ENCODE measurements around the gene RETREG1.
A peak's percentile ranks its signal among the peaks of the same experiment; 100 is the strongest.

Gene RETREG1

GRCh38 chr5:16490911-16491310 is 125.9 kb downstream of the RETREG1 start:
- Histone ChIP-seq H3F3A (ENCODE audit: insufficient read depth, low read length) (no peaks in the 10 kb centered on the region), H4K20me1 (ENCODE audit: insufficient read depth, low read length) (no peaks in the 10 kb centered on the region), H3K9me2 (replicated peaks; ENCODE audit: insufficient read depth, low read length) (no peaks in the 10 kb centered on the region), H3K9me3 (replicated peaks; ENCODE audit: insufficient read depth, low read length) (no peaks in the 10 kb centered on the region), H3K4me2 (ENCODE audit: low read depth, low read length) (no peak overlapping the region), H2AFZ (ENCODE audit: low read length) (no peak overlapping the region), H3K4me3 (ENCODE audit: low read length) (no peak overlapping the region), H3K36me3 (replicated peaks; ENCODE audit: insufficient read depth, low read length) (no peaks in the 10 kb centered on the region), H3K9ac (ENCODE audit: low read length) (no peak overlapping the region), H3K79me2 (ENCODE audit: low read length) (no peaks in the 10 kb centered on the region), H3K27me3 (replicated peaks; ENCODE audit: insufficient read depth, low read length) (no peaks in the 10 kb centered on the region), H3K4me1 (ENCODE audit: low read length) (no peaks in the 10 kb centered on the region), H3K27ac (ENCODE audit: low read length) (no peak overlapping the region)
- no peak for TF ChIP-seq EZH2phosphoT487 (IDR thresholded peaks at IDR 0.05; ENCODE audit: low read length)
- no peak for TF ChIP-seq CTCF (IDR thresholded peaks at IDR 0.05; ENCODE audit: low read length)
- no peak for TF ChIP-seq EZH2 (optimal IDR thresholded peaks at IDR 0.05; ENCODE audit: low read depth, low read length)
- no peak for DNase-seq

- Histone ChIP-seq H3K27ac (ENCODE audit: low read length) (no peak overlapping the region), H3K79me2 (ENCODE audit: low read length) (no peaks in the 10 kb centered on the region), H3K9me3 (replicated peaks; ENCODE audit: insufficient read depth, low read length) (no peaks in the 10 kb centered on the region), H3K4me3 (ENCODE audit: low read length) (no peak overlapping the region), H3K36me3 (replicated peaks; ENCODE audit: insufficient read depth, low read length) (no peaks in the 10 kb centered on the region), H3K4me1 (ENCODE audit: low read length) (no peaks in the 10 kb centered on the region), H3K4me2 (ENCODE audit: low read depth, low read length) (no peak overlapping the region), H3K9ac (ENCODE audit: low read length) (no peak overlapping the region), H3K9me2 (replicated peaks; ENCODE audit: insufficient read depth, low read length) (no peaks in the 10 kb centered on the region), H3F3A (ENCODE audit: insufficient read depth, low read length) (no peaks in the 10 kb centered on the region), H3K27me3 (replicated peaks; ENCODE audit: insufficient read depth, low read length) (no peaks in the 10 kb centered on the region), H2AFZ (ENCODE audit: low read length) (no peak overlapping the region), H4K20me1 (ENCODE audit: insufficient read depth, low read length) (no peaks in the 10 kb centered on the region)
- peak; percentile 20 for DNase-seq
- TF ChIP-seq EZH2phosphoT487 (IDR thresholded peaks at IDR 0.05; ENCODE audit: low read length) (no peak), CTCF (IDR thresholded peaks at IDR 0.05; ENCODE audit: low read length) (peak; percentile 38), EZH2 (optimal IDR thresholded peaks at IDR 0.05; ENCODE audit: low read depth, low read length) (no peak)
These were observed 127.4 kb downstream of the RETREG1 start for GRCh38 chr5:16489322-16489791.

GRCh38 chr5:16487456-16487855 is 129.3 kb downstream of the RETREG1 start:
- no peaks in the 10 kb centered on the region for H3K27me3 ChIP-seq (replicated peaks; ENCODE audit: insufficient read depth, low read length)
- no peaks in the 10 kb centered on the region for H3K79me2 ChIP-seq (ENCODE audit: low read length)
- no peak for DNase-seq
- H3K4me1 ChIP-seq (ENCODE audit: low read length) = no peaks in the 10 kb centered on the region
- no peak overlapping the region for H3K4me3 ChIP-seq (ENCODE audit: low read length)
- no peak overlapping the region for H3K27ac ChIP-seq (ENCODE audit: low read length)
- H3K4me2 ChIP-seq (ENCODE audit: low read depth, low read length) = no peak overlapping the region
- no peak overlapping the region for H2AFZ ChIP-seq (ENCODE audit: low read length)
- H3F3A ChIP-seq (ENCODE audit: insufficient read depth, low read length) = no peaks in the 10 kb centered on the region
- H4K20me1 ChIP-seq (ENCODE audit: insufficient read depth, low read length) = no peaks in the 10 kb centered on the region
- H3K9ac ChIP-seq (ENCODE audit: low read length) = no peak overlapping the region
- H3K36me3 ChIP-seq (replicated peaks; ENCODE audit: insufficient read depth, low read length) = no peaks in the 10 kb centered on the region
- no peaks in the 10 kb centered on the region for H3K9me3 ChIP-seq (replicated peaks; ENCODE audit: insufficient read depth, low read length)
- TF ChIP-seq EZH2phosphoT487 (IDR thresholded peaks at IDR 0.05; ENCODE audit: low read length) (no peak), EZH2 (optimal IDR thresholded peaks at IDR 0.05; ENCODE audit: low read depth, low read length) (no peak), CTCF (IDR thresholded peaks at IDR 0.05; ENCODE audit: low read length) (no peak)
- H3K9me2 ChIP-seq (replicated peaks; ENCODE audit: insufficient read depth, low read length) = no peaks in the 10 kb centered on the region
